AG10803 (cell line): ENCODE results near the gene VEZF1.

Source experiments
- DNase-seq: peaks from one replicate; pipeline ENCODE4 v3.0.0; 2010; ENCODE audit warnings: low read depth
- H3K4me3 ChIP-seq: 2 replicates; pipeline ENCODE4 v1.5.1; 2011; ENCODE audit warnings: mild to moderate bottlenecking, low read length, control low read depth
- TF ChIP-seq, protein P1 (sequence below): conservative IDR thresholded peaks from 2 replicates; pipeline ENCODE4 v1.5.1; 2011; ENCODE audit warnings: mild to moderate bottlenecking, low read length, control low read depth, inconsistent platforms

Gene VEZF1

GRCh38 chr17:57935833-57936807, 51.9 kb downstream of the VEZF1 start:
- TF ChIP-seq, protein P1, sequence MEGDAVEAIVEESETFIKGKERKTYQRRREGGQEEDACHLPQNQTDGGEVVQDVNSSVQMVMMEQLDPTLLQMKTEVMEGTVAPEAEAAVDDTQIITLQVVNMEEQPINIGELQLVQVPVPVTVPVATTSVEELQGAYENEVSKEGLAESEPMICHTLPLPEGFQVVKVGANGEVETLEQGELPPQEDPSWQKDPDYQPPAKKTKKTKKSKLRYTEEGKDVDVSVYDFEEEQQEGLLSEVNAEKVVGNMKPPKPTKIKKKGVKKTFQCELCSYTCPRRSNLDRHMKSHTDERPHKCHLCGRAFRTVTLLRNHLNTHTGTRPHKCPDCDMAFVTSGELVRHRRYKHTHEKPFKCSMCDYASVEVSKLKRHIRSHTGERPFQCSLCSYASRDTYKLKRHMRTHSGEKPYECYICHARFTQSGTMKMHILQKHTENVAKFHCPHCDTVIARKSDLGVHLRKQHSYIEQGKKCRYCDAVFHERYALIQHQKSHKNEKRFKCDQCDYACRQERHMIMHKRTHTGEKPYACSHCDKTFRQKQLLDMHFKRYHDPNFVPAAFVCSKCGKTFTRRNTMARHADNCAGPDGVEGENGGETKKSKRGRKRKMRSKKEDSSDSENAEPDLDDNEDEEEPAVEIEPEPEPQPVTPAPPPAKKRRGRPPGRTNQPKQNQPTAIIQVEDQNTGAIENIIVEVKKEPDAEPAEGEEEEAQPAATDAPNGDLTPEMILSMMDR, result no peak
- peak; percentile 87 for DNase-seq

DNA sequence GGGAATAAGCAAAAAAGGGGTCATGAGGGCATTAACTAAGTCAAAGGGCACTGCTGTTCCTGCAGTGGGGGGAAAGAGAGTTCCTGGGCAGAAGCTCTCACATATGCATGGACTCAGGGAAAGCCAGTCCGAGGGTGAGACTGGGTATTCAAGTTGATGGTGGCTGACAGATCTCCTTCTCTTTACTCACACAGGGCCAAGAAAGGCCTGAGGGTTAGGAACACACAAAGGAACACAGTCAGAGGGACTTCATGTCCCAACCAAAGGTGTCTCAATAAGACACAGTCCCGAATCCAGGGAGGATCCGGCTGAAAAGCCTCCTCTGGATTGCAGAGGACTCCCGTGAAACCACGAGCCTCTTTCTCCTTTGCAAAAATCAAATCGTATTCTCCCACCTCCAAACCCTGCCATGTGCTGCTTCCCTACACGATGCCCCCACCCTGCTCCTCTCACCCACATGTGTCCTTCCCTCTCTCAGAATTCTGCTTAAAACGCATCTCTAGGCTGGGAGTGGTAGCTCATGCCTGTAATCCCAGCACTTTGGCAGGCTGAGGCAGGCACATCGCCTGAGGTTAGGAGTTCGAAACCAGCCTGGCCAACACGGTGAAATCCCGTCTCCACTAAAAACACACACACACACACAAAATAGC, 56.4 kb downstream of the VEZF1 start:
- TF ChIP-seq, protein P1, result no peak
- no peak for DNase-seq

More at GRCh38 chr17:57935833-57936807, 51.9 kb downstream of the VEZF1 start:
- H3K4me3 ChIP-seq, result peak overlapping the region; percentile 32

GRCh38 chr17:57930239-57930638, 57.8 kb downstream of the VEZF1 start:
- no peak for DNase-seq
- H3K4me3 ChIP-seq, result no peak overlapping the region
- TF ChIP-seq, protein P1, result no peak

More for the DNA sequence above, 56.4 kb downstream of the VEZF1 start:
- no peak overlapping the region for H3K4me3 ChIP-seq

- TF ChIP-seq, protein P1, result no peak
- DNase-seq, result no peak
- H3K4me3 ChIP-seq, result no peak overlapping the region
Measured at GRCh38 chr17:57929386-57929785, 58.7 kb downstream of the VEZF1 start.

GRCh38 chr17:57928928-57929327, 59.1 kb downstream of the VEZF1 start:
- TF ChIP-seq, protein P1, result no peak
- DNase-seq, result no peak
- H3K4me3 ChIP-seq, result no peak overlapping the region

GRCh38 chr17:57927048-57927723, 60.9 kb downstream of the VEZF1 start:
- H3K4me3 ChIP-seq, result no peak overlapping the region
- TF ChIP-seq, protein P1, result no peak
- peak; percentile 74 for DNase-seq
